ENCODE results near the gene CHL1. TPM values are rescaled to one million over a fixed set of nuclear protein-coding genes. Genes with fewer than 3 reads are reported as not detected.
"Not testable (repeated sequence)": the region's sequence is repeated elsewhere in the genome, so short reads cannot be mapped to it uniquely, and the experiment has no call there.

Gene CHL1
- total RNA-seq, 1 experiment from 2014 or later, result not detected

GRCh38 chr3:364287-364686, 167.7 kb downstream of the CHL1 start:
- ChIA-PET CTCF (no interaction called here), POLR2A (ENCODE audit: unreplicated experiment) (no interaction called here)
- H3K9me3 ChIP-seq (ENCODE audit: insufficient read depth, low read depth), result no peaks in the 10 kb centered on the region
- H3K4me3 ChIP-seq, result no peak overlapping the region
- H3K4me1 ChIP-seq (replicated peaks; ENCODE audit: insufficient read depth), result no peaks in the 10 kb centered on the region
- intact Hi-C loops (cut with micrococcal nuclease; ENCODE audit: unreplicated experiment), result no loop called here
- H3K4me2 ChIP-seq, result no peak overlapping the region
- no peaks in the 10 kb centered on the region for H3K79me2 ChIP-seq (ENCODE audit: low read depth)
- no peaks in the 10 kb centered on the region for H3K27me3 ChIP-seq (ENCODE audit: insufficient read depth, low read depth)
- no peaks in the 10 kb centered on the region for H3K36me3 ChIP-seq (ENCODE audit: low read depth)
- no peak for TF ChIP-seq EZH2 (IDR thresholded peaks at IDR 0.05; ENCODE audit: low read depth)
- TF ChIP-seq, protein P1, sequence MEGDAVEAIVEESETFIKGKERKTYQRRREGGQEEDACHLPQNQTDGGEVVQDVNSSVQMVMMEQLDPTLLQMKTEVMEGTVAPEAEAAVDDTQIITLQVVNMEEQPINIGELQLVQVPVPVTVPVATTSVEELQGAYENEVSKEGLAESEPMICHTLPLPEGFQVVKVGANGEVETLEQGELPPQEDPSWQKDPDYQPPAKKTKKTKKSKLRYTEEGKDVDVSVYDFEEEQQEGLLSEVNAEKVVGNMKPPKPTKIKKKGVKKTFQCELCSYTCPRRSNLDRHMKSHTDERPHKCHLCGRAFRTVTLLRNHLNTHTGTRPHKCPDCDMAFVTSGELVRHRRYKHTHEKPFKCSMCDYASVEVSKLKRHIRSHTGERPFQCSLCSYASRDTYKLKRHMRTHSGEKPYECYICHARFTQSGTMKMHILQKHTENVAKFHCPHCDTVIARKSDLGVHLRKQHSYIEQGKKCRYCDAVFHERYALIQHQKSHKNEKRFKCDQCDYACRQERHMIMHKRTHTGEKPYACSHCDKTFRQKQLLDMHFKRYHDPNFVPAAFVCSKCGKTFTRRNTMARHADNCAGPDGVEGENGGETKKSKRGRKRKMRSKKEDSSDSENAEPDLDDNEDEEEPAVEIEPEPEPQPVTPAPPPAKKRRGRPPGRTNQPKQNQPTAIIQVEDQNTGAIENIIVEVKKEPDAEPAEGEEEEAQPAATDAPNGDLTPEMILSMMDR (conservative IDR thresholded peaks at IDR 0.05), result no peak
- H3F3A ChIP-seq (ENCODE audit: insufficient read depth, low read depth), result no peaks in the 10 kb centered on the region
- no peaks in the 10 kb centered on the region for H3K9me2 ChIP-seq (ENCODE audit: insufficient read depth)
- no peak overlapping the region for H3K27ac ChIP-seq
- no peak overlapping the region for H2AFZ ChIP-seq
- BruUV-seq (replicated peaks), result no TSS peak
- H4K20me1 ChIP-seq (ENCODE audit: insufficient read depth), result no peaks in the 10 kb centered on the region
- DNase-seq, result no peak

DNA sequence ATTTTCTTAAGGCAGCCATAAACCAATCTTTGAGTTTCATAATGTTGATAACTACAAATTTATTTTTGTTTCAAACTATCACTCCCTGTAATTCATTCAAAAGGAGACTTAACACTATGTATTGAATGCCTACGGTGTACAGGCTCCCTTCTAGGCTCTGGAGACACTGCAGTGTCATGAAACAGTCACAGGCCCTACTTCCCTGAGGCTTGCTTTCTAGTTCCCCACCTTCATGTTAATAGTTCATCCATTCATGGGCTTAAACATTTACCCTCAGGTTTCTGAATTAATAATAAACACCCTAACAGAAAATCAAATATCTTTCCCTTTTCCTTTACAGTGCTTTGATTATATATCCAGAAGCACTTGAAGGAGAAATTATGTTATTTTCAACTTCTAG, 168.7 kb downstream of the CHL1 start:
- no peak overlapping the region for H3K4me2 ChIP-seq
- POLR2A ChIA-PET (ENCODE audit: unreplicated experiment), result no interaction called here
- H3K27ac ChIP-seq, result no peak overlapping the region
- no TSS peak for BruUV-seq (replicated peaks)
- intact Hi-C loops (cut with micrococcal nuclease; ENCODE audit: unreplicated experiment), result no loop called here
- no peaks in the 10 kb centered on the region for H4K20me1 ChIP-seq (ENCODE audit: insufficient read depth)
- CTCF ChIA-PET, result no interaction called here
- no peak overlapping the region for H2AFZ ChIP-seq
- no peaks in the 10 kb centered on the region for H3K27me3 ChIP-seq (ENCODE audit: insufficient read depth, low read depth)
- H3K36me3 ChIP-seq (ENCODE audit: low read depth), result no peaks in the 10 kb centered on the region
- no peaks in the 10 kb centered on the region for H3K9me2 ChIP-seq (ENCODE audit: insufficient read depth)
- H3K9me3 ChIP-seq (ENCODE audit: insufficient read depth, low read depth), result no peaks in the 10 kb centered on the region
- TF ChIP-seq, protein P1 (conservative IDR thresholded peaks at IDR 0.05), result no peak
- no peak for TF ChIP-seq EZH2 (IDR thresholded peaks at IDR 0.05; ENCODE audit: low read depth)
- no peak for DNase-seq
- H3K79me2 ChIP-seq (ENCODE audit: low read depth), result no peaks in the 10 kb centered on the region
- no peaks in the 10 kb centered on the region for H3F3A ChIP-seq (ENCODE audit: insufficient read depth, low read depth)
- H3K4me3 ChIP-seq, result no peak overlapping the region
- H3K4me1 ChIP-seq (replicated peaks; ENCODE audit: insufficient read depth), result no peaks in the 10 kb centered on the region

DNA sequence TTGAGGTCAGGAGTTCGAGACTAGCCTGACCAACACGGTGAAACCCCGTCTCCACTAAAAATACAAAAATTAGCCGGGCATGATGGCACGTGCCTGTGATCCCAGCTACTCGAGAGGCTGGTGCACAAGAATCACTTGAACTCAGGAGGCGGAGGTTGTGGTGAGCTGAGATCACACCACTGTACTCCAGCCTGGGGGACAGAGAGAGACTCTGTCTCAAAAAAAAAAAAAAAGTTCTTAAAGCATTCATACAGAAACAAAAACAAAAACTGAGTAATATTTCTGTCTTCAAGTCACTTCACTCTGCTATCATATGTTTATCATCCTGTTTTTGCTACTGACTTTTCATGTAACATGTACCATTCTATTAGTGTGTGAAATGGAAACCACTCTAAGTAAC, 169.7 kb downstream of the CHL1 start:
- H3K4me2 ChIP-seq; POLR2A ChIA-PET (ENCODE audit: unreplicated experiment); H3K4me1 ChIP-seq (replicated peaks; ENCODE audit: insufficient read depth); H3K79me2 ChIP-seq (ENCODE audit: low read depth); H2AFZ ChIP-seq; H3K36me3 ChIP-seq (ENCODE audit: low read depth); H3K27ac ChIP-seq; BruUV-seq (replicated peaks); H3K9me3 ChIP-seq (ENCODE audit: insufficient read depth, low read depth); H3K4me3 ChIP-seq; DNase-seq; H4K20me1 ChIP-seq (ENCODE audit: insufficient read depth); intact Hi-C loops (cut with micrococcal nuclease; ENCODE audit: unreplicated experiment); H3F3A ChIP-seq (ENCODE audit: insufficient read depth, low read depth); H3K27me3 ChIP-seq (ENCODE audit: insufficient read depth, low read depth); H3K9me2 ChIP-seq (ENCODE audit: insufficient read depth): not testable (repeated sequence)
- CTCF ChIA-PET, result interaction anchor here (0.6 kb wide), 1 partner anchor 18 kb away, joined by 3 read pairs; no protein-coding TSS in a partner anchor

- H3K4me3 ChIP-seq, result no peak overlapping the region
- H3K36me3 ChIP-seq (ENCODE audit: low read depth), result no peaks in the 10 kb centered on the region
- ChIA-PET POLR2A (ENCODE audit: unreplicated experiment) (no interaction called here), CTCF (no interaction called here)
- no peak overlapping the region for H3K27ac ChIP-seq
- no peaks in the 10 kb centered on the region for H3F3A ChIP-seq (ENCODE audit: insufficient read depth, low read depth)
- no peaks in the 10 kb centered on the region for H3K79me2 ChIP-seq (ENCODE audit: low read depth)
- H3K4me2 ChIP-seq, result no peak overlapping the region
- BruUV-seq (replicated peaks), result no TSS peak
- no peaks in the 10 kb centered on the region for H3K9me3 ChIP-seq (ENCODE audit: insufficient read depth, low read depth)
- TF ChIP-seq, protein P1 (conservative IDR thresholded peaks at IDR 0.05), result no peak
- TF ChIP-seq EZH2 (IDR thresholded peaks at IDR 0.05; ENCODE audit: low read depth), result no peak
- H2AFZ ChIP-seq, result no peak overlapping the region
- H3K9me2 ChIP-seq (ENCODE audit: insufficient read depth), result no peaks in the 10 kb centered on the region
- no peaks in the 10 kb centered on the region for H4K20me1 ChIP-seq (ENCODE audit: insufficient read depth)
- no peak for DNase-seq
- H3K4me1 ChIP-seq (replicated peaks; ENCODE audit: insufficient read depth), result no peaks in the 10 kb centered on the region
- intact Hi-C loops (cut with micrococcal nuclease; ENCODE audit: unreplicated experiment), result no loop called here
- H3K27me3 ChIP-seq (ENCODE audit: insufficient read depth, low read depth), result no peaks in the 10 kb centered on the region
These were observed 176.7 kb downstream of the CHL1 start for GRCh38 chr3:373193-373779.
